Psoas muscle (tissue), 8 donors: Measurements from ENCODE around the gene PARP1. TPM values are rescaled to one million over a fixed set of nuclear protein-coding genes. Genes with fewer than 3 reads are reported as not detected.

Experiments
- ATAC-seq, 4 donors: fragments of 200-7000 bp; cut with Tn5 transposase; one replicate each; pipeline ENCODE4 v1.9.1; 2020; ENCODE audit warnings: moderate library complexity in 3 of 4, mild to moderate bottlenecking in 2 of 4
- DNase-seq, 2 donors: peaks; one replicate each; pipeline ENCODE4 v3.0.0-alpha.2; 2020
- H3K27ac ChIP-seq: fragments of 200-600 bp; one replicate; pipeline ENCODE4 v1.8.0; 2022
- H3K27me3 ChIP-seq, 3 donors: fragments of 200-600 bp in 1 of 3; one replicate each; pipeline versions ENCODE4 v1.6.1 to v1.8.0; 2013 to 2022; ENCODE audit warnings: low read length in 2 of 3, mild to moderate bottlenecking in 2 of 3, moderate library complexity in 1 of 3; ENCODE audit not compliant: insufficient read depth in 3 of 3
- H3K36me3 ChIP-seq, 2 donors: fragments of 200-600 bp in 1 of 2; one replicate each; pipeline versions ENCODE4 v1.6.1 to v1.8.0; 2013 to 2022; ENCODE audit warnings: low read depth in 1 of 2, mild to moderate bottlenecking in 1 of 2, moderate library complexity in 1 of 2; ENCODE audit not compliant: insufficient read depth in 1 of 2
- H3K4me1 ChIP-seq: fragments of 200-600 bp; one replicate; pipeline ENCODE4 v1.8.0; 2022
- H3K4me3 ChIP-seq: fragments of 200-600 bp; one replicate; pipeline ENCODE4 v1.8.0; 2022; ENCODE audit warnings: mild to moderate bottlenecking
- H3K9me3 ChIP-seq: fragments of 200-600 bp; one replicate; pipeline ENCODE4 v1.8.0; 2022
- CTCF ChIP-seq: fragments of 200-600 bp; IDR thresholded peaks from one replicate; pipeline ENCODE4 v1.8.0; 2022; ENCODE audit warnings: antibody characterized with exemption
- WGBS, 3 donors: extraction: QIAGEN DNeasy Blood & Tissue Kit; methylation state at CpG; one replicate each; pipeline versions ENCODE4 v1.1.6 to v1.1.7; 2013; 5-methylcytosine and 5-hydroxymethylcytosine counted together
- intact Hi-C, 2 donors: fragments of 100-400 bp; cut with DNase I; formaldehyde crosslinking; loops; one replicate each; pipeline versions ENCODE4 v1.11.0 to v1.14.2; 2022
- polyA plus RNA-seq, 3 donors: library from polyadenylated mRNA; stranded (reverse); fragments of 200-250 nt; gene quantifications; one replicate each; pipeline ENCODE4 v1.2.3, GENCODE V29; 2013
- total RNA-seq, 4 donors: library from RNA; stranded (reverse); fragmentation: NEBNext Ultra II Directional in 2 of 4; extraction: Animal tissue kit (Norgen Biotek cat#: 25700) in 2 of 4; gene quantifications; one replicate each; pipeline versions ENCODE4 v1.2.1 to v1.2.4, GENCODE V29; 2021 to 2023
- donor health status: healthy with polysubstance abuse.
- donor health status: DM: no; HTN: no; CAD: no; lungs with moderate emphysema.
- donor health status: Bipolar disorder and iron deficiency.
- donor health status: healthy.
- donor health status: DM: yes; HTN: yes; CAD: no.
- donor health status: DM: no; HTN: no; CAD: no.
- donor health status: DM: no; HTN: no; CAD: no.
- donor health status: DM: yes; HTN: yes; CAD: no.

The PARP1 gene
- total and polyA plus RNA-seq, 7 donors = 23.8 to 85.8 (median 54.7) TPM

- Histone ChIP-seq H3K4me1 (no peaks in the 10 kb centered on the region), H3K4me3 (no peak overlapping the region), H3K27me3 (no peaks in the 10 kb centered on the region), H3K36me3 (no peaks in the 10 kb centered on the region), H3K9me3 (no peaks in the 10 kb centered on the region), H3K27ac (no peak overlapping the region)
- TF ChIP-seq CTCF = no peak
- DNase-seq (no peak), ATAC-seq (no peak)
- intact Hi-C loops = no loop called here
- 94 to 98% (median 98%) methylated on average over 3 of the region's 3 CpGs for WGBS, 3 donors
Observed at GRCh38 chr1:226322986-226323385, 84.9 kb downstream of the PARP1 start.

- intact Hi-C loops = no loop called here
- Histone ChIP-seq H3K36me3 (no peaks in the 10 kb centered on the region), H3K27ac (no peak overlapping the region), H3K27me3 (no peaks in the 10 kb centered on the region), H3K4me1 (no peaks in the 10 kb centered on the region), H3K9me3 (no peaks in the 10 kb centered on the region), H3K4me3 (no peak overlapping the region)
- TF ChIP-seq CTCF = no peak
- 90 to 93% (median 93%) methylated on average over 10 of the region's 10 CpGs for WGBS, 3 donors
- no peak for DNase-seq
- ATAC-seq = no peak
Observed at GRCh38 chr1:226320930-226321329, 87.0 kb downstream of the PARP1 start.

GRCh38 chr1:226318471-226318870 lies 89.4 kb downstream of the PARP1 start:
- 93 to 95% (median 94%) methylated on average over 5 of the region's 5 CpGs for WGBS, 3 donors
- TF ChIP-seq CTCF = no peak
- H3K27ac ChIP-seq = no peak overlapping the region
- no peak for DNase-seq
- intact Hi-C loops = no loop called here
- H3K36me3 ChIP-seq = no peaks in the 10 kb centered on the region
- H3K4me1 ChIP-seq = no peaks in the 10 kb centered on the region
- H3K27me3 ChIP-seq = no peaks in the 10 kb centered on the region
- no peak for ATAC-seq
- H3K9me3 ChIP-seq = no peaks in the 10 kb centered on the region
- no peak overlapping the region for H3K4me3 ChIP-seq

DNA sequence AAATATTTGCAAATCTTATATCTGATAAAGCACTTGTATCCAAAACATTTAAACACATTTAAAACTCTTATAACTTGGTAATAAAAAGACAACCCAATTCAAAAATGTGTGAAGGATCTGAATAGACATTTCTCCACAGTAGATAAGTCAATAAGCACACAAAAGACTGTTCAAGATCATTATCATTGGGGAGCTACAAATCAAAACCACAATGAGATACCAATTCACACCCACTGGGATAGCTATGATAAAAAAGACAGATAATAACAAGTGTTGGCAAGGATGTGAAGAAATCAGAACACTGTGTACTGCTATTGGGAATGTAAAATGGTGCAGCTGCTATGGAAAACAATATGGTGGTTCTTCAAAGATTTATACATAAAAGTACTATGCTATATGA lies 93.8 kb downstream of the PARP1 start:
- ATAC-seq = no peak

More for the DNA sequence above, 93.8 kb downstream of the PARP1 start:
- Histone ChIP-seq H3K36me3 (no peaks in the 10 kb centered on the region), H3K27me3 (no peaks in the 10 kb centered on the region), H3K4me3 (no peak overlapping the region), H3K4me1 (peaks cover 7% of the 10 kb centered on the region), H3K9me3 (no peaks in the 10 kb centered on the region), H3K27ac (no peak overlapping the region)
- intact Hi-C loops = loop anchor here in 1 of 2 donors (5.0 kb wide), 1 partner anchor 43 kb away; no protein-coding TSS in a partner anchor
- TF ChIP-seq CTCF = no peak
- DNase-seq = no peak
